Esophagus muscularis mucosa (tissue), 3 donors: Measurements from ENCODE around the gene PIK3IP1.

Source experiments
- POLR2A ChIP-seq: fragments of 450-650 bp; IDR thresholded peaks from one replicate; pipeline ENCODE4 v1.6.1; 2017; ENCODE audit warnings: antibody characterized with exemption, moderate library complexity, mild to moderate bottlenecking, low read depth
- TF ChIP-seq, protein P1 (sequence below), 3 experiments: fragments of 200-600 bp in 2 of 3; fragments of 450-650 bp in 1 of 3; sonication (generic) in 2 of 3; IDR thresholded peaks; one replicate each; pipeline ENCODE4 v1.5.1; 2017 to 2019; ENCODE audit warnings: antibody characterized with exemption in 3 of 3, mild to moderate bottlenecking in 2 of 3, moderate library complexity in 1 of 3

DNA sequence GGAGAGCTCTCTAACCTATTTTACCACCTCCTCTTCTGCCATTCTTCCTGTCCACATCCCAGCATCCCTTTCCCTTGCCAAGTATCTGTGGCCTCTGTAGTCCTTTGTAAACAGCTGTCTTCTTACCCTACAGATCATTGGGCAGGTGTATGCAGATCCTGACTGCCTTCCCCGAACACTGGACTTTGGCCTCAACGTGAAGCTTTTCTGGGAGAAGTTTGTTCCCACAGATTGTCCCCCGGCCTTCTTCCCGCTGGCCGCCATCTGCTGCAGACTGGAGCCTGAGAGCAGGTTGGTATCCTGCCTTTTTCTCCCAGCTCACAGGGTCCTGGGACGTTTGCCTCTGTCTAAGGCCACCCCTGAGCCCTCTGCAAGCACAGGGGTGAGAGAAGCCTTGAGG is 17.3 kb downstream of the PIK3IP1 start:
- TF ChIP-seq, protein P1, sequence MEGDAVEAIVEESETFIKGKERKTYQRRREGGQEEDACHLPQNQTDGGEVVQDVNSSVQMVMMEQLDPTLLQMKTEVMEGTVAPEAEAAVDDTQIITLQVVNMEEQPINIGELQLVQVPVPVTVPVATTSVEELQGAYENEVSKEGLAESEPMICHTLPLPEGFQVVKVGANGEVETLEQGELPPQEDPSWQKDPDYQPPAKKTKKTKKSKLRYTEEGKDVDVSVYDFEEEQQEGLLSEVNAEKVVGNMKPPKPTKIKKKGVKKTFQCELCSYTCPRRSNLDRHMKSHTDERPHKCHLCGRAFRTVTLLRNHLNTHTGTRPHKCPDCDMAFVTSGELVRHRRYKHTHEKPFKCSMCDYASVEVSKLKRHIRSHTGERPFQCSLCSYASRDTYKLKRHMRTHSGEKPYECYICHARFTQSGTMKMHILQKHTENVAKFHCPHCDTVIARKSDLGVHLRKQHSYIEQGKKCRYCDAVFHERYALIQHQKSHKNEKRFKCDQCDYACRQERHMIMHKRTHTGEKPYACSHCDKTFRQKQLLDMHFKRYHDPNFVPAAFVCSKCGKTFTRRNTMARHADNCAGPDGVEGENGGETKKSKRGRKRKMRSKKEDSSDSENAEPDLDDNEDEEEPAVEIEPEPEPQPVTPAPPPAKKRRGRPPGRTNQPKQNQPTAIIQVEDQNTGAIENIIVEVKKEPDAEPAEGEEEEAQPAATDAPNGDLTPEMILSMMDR (IDR thresholded peaks at IDR 0.05) = no peak
- TF ChIP-seq POLR2A = no peak
